Astrocyte (in vitro differentiated cells and primary cell): ENCODE measurements around the gene ZGPAT. TPM values are rescaled to one million over a fixed set of nuclear protein-coding genes. Genes with fewer than 3 reads are reported as not detected.

Experiments used
- DNase-seq: peaks from one replicate; pipeline ENCODE4 v3.0.0-alpha.2; 2010; ENCODE audit warnings: low read depth
- FAIRE-seq: peaks from 2 replicates; lab custom pipeline; 2011; peaks lifted over from hg19 to GRCh38; lab: Jason Lieb, UNC
- H2AFZ ChIP-seq: 2 replicates; pipeline ENCODE4 v1.6.0; 2012; ENCODE audit warnings: low read depth, low read length, inconsistent platforms
- H3K27ac ChIP-seq: 2 replicates; pipeline ENCODE4 v1.5.1; 2011; ENCODE audit warnings: low read depth, low read length, inconsistent platforms
- H3K27me3 ChIP-seq: 2 replicates; pipeline ENCODE4 v1.6.0; 2011; ENCODE audit warnings: low read length, inconsistent platforms; ENCODE audit not compliant: insufficient read depth
- H3K36me3 ChIP-seq: 2 replicates; pipeline ENCODE4 v1.5.1; 2011; ENCODE audit warnings: low read length, inconsistent platforms; ENCODE audit not compliant: insufficient read depth
- H3K4me1 ChIP-seq: 2 replicates; pipeline ENCODE4 v1.5.1; 2011; ENCODE audit warnings: low read length, inconsistent platforms; ENCODE audit not compliant: insufficient read depth
- H3K4me2 ChIP-seq: 2 replicates; pipeline ENCODE4 v1.6.0; 2012; ENCODE audit warnings: low read length, inconsistent platforms
- H3K4me3 ChIP-seq: 2 replicates; pipeline ENCODE4 v1.5.1; 2011; ENCODE audit warnings: low read depth, mild to moderate bottlenecking, low read length, inconsistent platforms; ENCODE audit not compliant: insufficient read depth
- H3K79me2 ChIP-seq: 2 replicates; pipeline ENCODE4 v1.6.0; 2012; ENCODE audit warnings: mild to moderate bottlenecking, low read length, inconsistent platforms; ENCODE audit not compliant: insufficient read depth
- H3K9ac ChIP-seq: 2 replicates; pipeline ENCODE4 v1.6.0; 2012; ENCODE audit warnings: mild to moderate bottlenecking, low read length, inconsistent platforms
- H3K9me3 ChIP-seq: 2 replicates; pipeline ENCODE4 v1.5.1; 2012; ENCODE audit warnings: low read depth, mild to moderate bottlenecking, low read length, inconsistent platforms; ENCODE audit not compliant: insufficient read depth
- H4K20me1 ChIP-seq: 2 replicates; pipeline ENCODE4 v1.6.0; 2012; ENCODE audit warnings: low read length, inconsistent platforms; ENCODE audit not compliant: insufficient read depth
- H3K27ac Mint-ChIP-seq: one replicate; pipeline ENCODE4 v1.8.0; 2021; ENCODE audit warnings: mild to moderate bottlenecking, mixed read lengths; ENCODE audit not compliant: unreplicated experiment
- H3K27me3 Mint-ChIP-seq: one replicate; pipeline ENCODE4 v1.8.0; 2021; ENCODE audit warnings: low read depth, mixed read lengths; ENCODE audit not compliant: unreplicated experiment
- H3K36me3 Mint-ChIP-seq: one replicate; pipeline ENCODE4 v1.8.0; 2021; ENCODE audit warnings: low read depth, mixed read lengths; ENCODE audit not compliant: unreplicated experiment
- H3K4me1 Mint-ChIP-seq: one replicate; pipeline ENCODE4 v1.8.0; 2021; ENCODE audit warnings: low read depth, mixed read lengths; ENCODE audit not compliant: unreplicated experiment
- H3K4me3 Mint-ChIP-seq: one replicate; pipeline ENCODE4 v1.8.0; 2021; ENCODE audit warnings: mild to moderate bottlenecking, moderate library complexity, mixed read lengths; ENCODE audit not compliant: unreplicated experiment
- H3K9me3 Mint-ChIP-seq: one replicate; pipeline ENCODE4 v1.8.0; 2021; ENCODE audit warnings: mild to moderate bottlenecking, mixed read lengths; ENCODE audit not compliant: unreplicated experiment
- EZH2 ChIP-seq: IDR thresholded peaks from 2 replicates; pipeline ENCODE4 v1.6.1; 2012; ENCODE audit warnings: mild to moderate bottlenecking, low read length, inconsistent platforms; ENCODE audit not compliant: insufficient read depth
- total RNA-seq: library from RNA; stranded (reverse); gene quantifications from 2 replicates; pipeline ENCODE4 v1.2.1, GENCODE V29; 2021
- TF ChIP-seq, protein P1 (sequence below): IDR thresholded peaks from 2 replicates; pipeline ENCODE4 v1.5.1; 2011; ENCODE audit warnings: low read depth, mild to moderate bottlenecking, inconsistent platforms, low read length, moderate library complexity; ENCODE audit not compliant: insufficient read depth

Gene ZGPAT
- total RNA-seq, 1 donor from 2014 or later: 24.8 TPM

DNA sequence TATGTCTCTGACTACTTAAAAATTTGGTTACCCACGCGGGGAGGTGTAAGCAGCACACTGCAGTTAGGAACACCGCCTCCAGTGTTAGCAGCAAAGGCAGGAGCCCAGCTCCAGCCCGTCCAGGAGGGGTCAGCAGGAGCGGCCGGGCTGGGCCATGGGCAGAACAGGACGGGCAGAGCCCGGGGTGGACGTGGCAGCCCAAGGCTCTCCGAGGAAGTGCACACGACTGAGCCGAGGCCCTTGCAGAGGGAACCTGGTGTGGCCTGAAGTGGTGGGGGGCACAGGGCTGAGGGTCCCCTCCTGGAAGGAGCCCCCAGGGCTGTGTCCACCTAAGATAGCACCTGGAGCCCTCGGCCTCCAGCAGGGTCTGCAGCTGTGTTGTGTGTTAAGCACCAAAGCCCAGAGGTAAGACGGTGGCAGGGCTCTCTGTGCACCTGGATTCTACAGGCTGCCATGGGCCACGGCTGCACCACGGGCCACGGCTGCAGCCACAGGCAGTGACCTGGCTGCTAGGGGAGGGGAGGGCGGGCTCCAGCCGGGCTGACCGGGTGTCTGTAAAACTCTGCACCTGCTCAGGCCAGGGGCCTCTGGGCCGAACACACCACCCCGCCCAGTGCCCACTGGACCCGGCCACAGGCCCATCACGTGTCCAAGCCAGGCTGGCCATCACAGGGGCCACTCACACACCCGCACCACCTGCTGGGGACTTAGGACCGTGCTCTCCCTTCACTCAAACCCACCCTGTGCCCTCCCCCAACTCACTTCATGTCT, 38.3 kb downstream of the ZGPAT start:
- H2AFZ ChIP-seq: no peak overlapping the region
- H3K27ac Mint-ChIP-seq: peak overlapping the region; percentile 62
- peaks cover 5% of the 10 kb centered on the region for H3K79me2 ChIP-seq
- H3K4me1 Mint-ChIP-seq: no peaks in the 10 kb centered on the region
- H3K9me3 ChIP-seq: no peaks in the 10 kb centered on the region
- no peak for TF ChIP-seq EZH2
- H3K36me3 Mint-ChIP-seq: peaks cover 6% of the 10 kb centered on the region
- no peak overlapping the region for H3K4me2 ChIP-seq
- H3K4me3 ChIP-seq: no peak overlapping the region
- no peaks in the 10 kb centered on the region for H3K9me3 Mint-ChIP-seq
- peaks cover 15% of the 10 kb centered on the region for H4K20me1 ChIP-seq
- no peak overlapping the region for H3K4me3 Mint-ChIP-seq
- no peak for FAIRE-seq
- no peak overlapping the region for H3K9ac ChIP-seq
- DNase-seq: no peak
- H3K27ac ChIP-seq: no peak overlapping the region
- no peaks in the 10 kb centered on the region for H3K27me3 ChIP-seq
- peaks cover 8% of the 10 kb centered on the region for H3K4me1 ChIP-seq
- H3K36me3 ChIP-seq: no peaks in the 10 kb centered on the region
- H3K27me3 Mint-ChIP-seq: no peaks in the 10 kb centered on the region

DNA sequence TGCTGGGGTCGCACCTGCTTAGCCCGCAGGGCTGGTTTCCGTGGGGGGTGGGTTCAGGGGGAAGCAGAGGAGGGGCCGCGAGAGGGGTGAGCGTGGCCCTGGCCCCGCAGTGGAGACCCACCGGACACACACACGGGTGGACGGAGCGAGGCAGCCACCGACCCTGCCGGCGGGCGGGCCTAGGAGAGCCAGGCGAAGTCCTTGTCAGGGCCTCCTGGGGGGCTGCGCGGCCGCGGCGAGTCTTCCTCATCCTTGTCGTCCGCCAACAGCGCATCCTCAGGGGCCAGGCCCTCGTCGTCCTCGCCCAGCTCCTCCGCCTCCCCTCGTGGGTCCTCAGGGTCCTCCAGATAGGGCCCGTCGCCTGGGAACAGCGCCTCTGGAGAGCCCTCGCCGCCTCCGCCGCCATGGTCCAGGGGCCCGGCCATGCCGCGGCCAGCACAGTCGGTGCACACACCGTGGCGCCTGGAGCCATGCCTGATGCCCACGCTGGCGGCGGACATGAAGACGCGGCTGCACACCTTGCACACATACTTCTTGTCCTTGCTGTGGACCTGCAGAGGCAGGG, 39.0 kb downstream of the ZGPAT start:
- FAIRE-seq (no peak), DNase-seq (no peak)
- Histone ChIP-seq H3K9ac (no peak overlapping the region), H3K9me3 (no peaks in the 10 kb centered on the region), H3K4me3 (no peak overlapping the region), H3K27ac (no peak overlapping the region), H3K4me1 (peaks cover under 1% of the 10 kb centered on the region), H3K36me3 (no peaks in the 10 kb centered on the region), H4K20me1 (peaks cover 8% of the 10 kb centered on the region), H3K4me2 (no peak overlapping the region), H3K79me2 (no peaks in the 10 kb centered on the region), H2AFZ (no peak overlapping the region), H3K27me3 (no peaks in the 10 kb centered on the region)
- no peaks in the 10 kb centered on the region for H3K4me1 Mint-ChIP-seq
- peaks cover 6% of the 10 kb centered on the region for H3K36me3 Mint-ChIP-seq
- H3K27ac Mint-ChIP-seq: no peak overlapping the region
- no peaks in the 10 kb centered on the region for H3K27me3 Mint-ChIP-seq
- TF ChIP-seq EZH2: no peak
- TF ChIP-seq, protein P1, sequence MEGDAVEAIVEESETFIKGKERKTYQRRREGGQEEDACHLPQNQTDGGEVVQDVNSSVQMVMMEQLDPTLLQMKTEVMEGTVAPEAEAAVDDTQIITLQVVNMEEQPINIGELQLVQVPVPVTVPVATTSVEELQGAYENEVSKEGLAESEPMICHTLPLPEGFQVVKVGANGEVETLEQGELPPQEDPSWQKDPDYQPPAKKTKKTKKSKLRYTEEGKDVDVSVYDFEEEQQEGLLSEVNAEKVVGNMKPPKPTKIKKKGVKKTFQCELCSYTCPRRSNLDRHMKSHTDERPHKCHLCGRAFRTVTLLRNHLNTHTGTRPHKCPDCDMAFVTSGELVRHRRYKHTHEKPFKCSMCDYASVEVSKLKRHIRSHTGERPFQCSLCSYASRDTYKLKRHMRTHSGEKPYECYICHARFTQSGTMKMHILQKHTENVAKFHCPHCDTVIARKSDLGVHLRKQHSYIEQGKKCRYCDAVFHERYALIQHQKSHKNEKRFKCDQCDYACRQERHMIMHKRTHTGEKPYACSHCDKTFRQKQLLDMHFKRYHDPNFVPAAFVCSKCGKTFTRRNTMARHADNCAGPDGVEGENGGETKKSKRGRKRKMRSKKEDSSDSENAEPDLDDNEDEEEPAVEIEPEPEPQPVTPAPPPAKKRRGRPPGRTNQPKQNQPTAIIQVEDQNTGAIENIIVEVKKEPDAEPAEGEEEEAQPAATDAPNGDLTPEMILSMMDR: no peak
- H3K9me3 Mint-ChIP-seq: no peaks in the 10 kb centered on the region
- no peak overlapping the region for H3K4me3 Mint-ChIP-seq

- H3K9me3 ChIP-seq: no peaks in the 10 kb centered on the region
- no peak overlapping the region for H3K9ac ChIP-seq
- H3K4me2 ChIP-seq: no peak overlapping the region
- Mint-ChIP-seq H3K9me3 (no peaks in the 10 kb centered on the region), H3K4me3 (no peak overlapping the region), H3K36me3 (peaks cover 6% of the 10 kb centered on the region), H3K27me3 (no peaks in the 10 kb centered on the region), H3K4me1 (no peaks in the 10 kb centered on the region), H3K27ac (no peak overlapping the region)
- no peaks in the 10 kb centered on the region for H3K36me3 ChIP-seq
- H3K27me3 ChIP-seq: no peaks in the 10 kb centered on the region
- no peak overlapping the region for H3K4me3 ChIP-seq
- FAIRE-seq: no peak
- H4K20me1 ChIP-seq: peaks cover 7% of the 10 kb centered on the region
- H3K27ac ChIP-seq: no peak overlapping the region
- no peaks in the 10 kb centered on the region for H3K4me1 ChIP-seq
- TF ChIP-seq EZH2: no peak
- TF ChIP-seq, protein P1: no peak
- no peaks in the 10 kb centered on the region for H3K79me2 ChIP-seq
- H2AFZ ChIP-seq: no peak overlapping the region
- DNase-seq: no peak
Observed at GRCh38 chr20:63747622-63748069, 39.8 kb downstream of the ZGPAT start.
